ENCODE measurements around the gene TEKT3.
A peak's percentile ranks its signal among the peaks of the same experiment; 100 is the strongest.

The TEKT3 gene

GRCh38 chr17:15263680-15264079 is 77.7 kb downstream of the TEKT3 start:
- H3K4ac ChIP-seq (ENCODE audit: low read depth, low read length) = no peak overlapping the region
- peaks cover 4 to 6% of the 10 kb centered on the region in 2 experiments for H3K36me3 ChIP-seq (ENCODE audit: control insufficient read depth in 1 of 2, insufficient read depth in 2 of 2, low read length in 2 of 2)
- H2AFZ ChIP-seq (ENCODE audit: insufficient read depth, low read length, poor library complexity) = no peak overlapping the region
- peaks cover 4 to 16% of the 10 kb centered on the region in 2 experiments for H3K4me1 ChIP-seq (ENCODE audit: control insufficient read depth in 1 of 2, insufficient read depth in 2 of 2, low read length in 2 of 2)
- no peak overlapping the region for H3K23ac ChIP-seq (ENCODE audit: low read length)
- H3K79me2 ChIP-seq (ENCODE audit: control insufficient read depth, insufficient read depth, low read length, poor library complexity) = peaks cover 7% of the 10 kb centered on the region
- no peak overlapping the region for H2BK12ac ChIP-seq (ENCODE audit: low read length)
- H4K12ac ChIP-seq (ENCODE audit: low read depth, low read length) = no peak overlapping the region
- no peak overlapping the region for H3K27ac ChIP-seq (ENCODE audit: low read depth, low read length)
- no peak overlapping the region for H3K9ac ChIP-seq (ENCODE audit: low read length)
- no peak overlapping the region for H3K4me3 ChIP-seq (ENCODE audit: low read depth, low read length)
- H3K14ac ChIP-seq (ENCODE audit: low read length) = no peak overlapping the region
- no peaks in the 10 kb centered on the region for H3K9me3 ChIP-seq (ENCODE audit: insufficient read depth, low read depth, low read length)
- no peaks in the 10 kb centered on the region for H3K27me3 ChIP-seq (ENCODE audit: insufficient read depth, low read length)
- no peak overlapping the region for H4K91ac ChIP-seq (ENCODE audit: low read depth, low read length)
- H3K4me2 ChIP-seq (ENCODE audit: low read length) = no peak overlapping the region
- H2AK5ac ChIP-seq (ENCODE audit: low read length) = no peak overlapping the region
- no peak for DNase-seq
- no CpG with 5 or more reads among the region's 3 CpGs for WGBS (ENCODE audit: extremely low coverage, insufficient coverage, insufficient read length)
- peaks cover 17% of the 10 kb centered on the region for H3K79me1 ChIP-seq (ENCODE audit: low read length)
- H3K18ac ChIP-seq (ENCODE audit: low read length) = no peak overlapping the region
- H2BK5ac ChIP-seq (ENCODE audit: low read depth, low read length, poor library complexity) = no peak overlapping the region
- no peak overlapping the region for H2BK120ac ChIP-seq (ENCODE audit: insufficient read depth, low read length, poor library complexity)
- no peak overlapping the region for H4K8ac ChIP-seq (ENCODE audit: low read depth, low read length)

- H4K8ac ChIP-seq (ENCODE audit: low read depth, low read length) = no peak overlapping the region
Observed at GRCh38 chr17:15263206-15263579, 78.2 kb downstream of the TEKT3 start.

GRCh38 chr17:15262291-15263205 is 78.8 kb downstream of the TEKT3 start:
- WGBS (ENCODE audit: extremely low coverage, insufficient coverage, insufficient read length) = no CpG with 5 or more reads among the region's 60 CpGs
- Histone ChIP-seq H2BK120ac (ENCODE audit: insufficient read depth, low read length, poor library complexity) (peak overlapping the region; percentile 25), H3K79me1 (ENCODE audit: low read length) (peaks cover 17% of the 10 kb centered on the region), H3K9me3 (ENCODE audit: insufficient read depth, low read depth, low read length) (no peaks in the 10 kb centered on the region), H3K23ac (ENCODE audit: low read length) (no peak overlapping the region), H4K8ac (ENCODE audit: low read depth, low read length) (peak overlapping the region; percentile 47), H3K9ac (ENCODE audit: low read length) (peak overlapping the region; percentile 74), H3K79me2 (ENCODE audit: control insufficient read depth, insufficient read depth, low read length, poor library complexity) (peaks cover 7% of the 10 kb centered on the region), H2BK12ac (ENCODE audit: low read length) (no peak overlapping the region), H2AK5ac (ENCODE audit: low read length) (no peak overlapping the region), H3K4ac (ENCODE audit: low read depth, low read length) (no peak overlapping the region), H3K4me3 (ENCODE audit: low read depth, low read length) (peak overlapping the region; percentile 69), H4K12ac (ENCODE audit: low read depth, low read length) (no peak overlapping the region), H4K91ac (ENCODE audit: low read depth, low read length) (peak overlapping the region; percentile 60), H3K18ac (ENCODE audit: low read length) (peak overlapping the region; percentile 15), H3K14ac (ENCODE audit: low read length) (no peak overlapping the region), H3K4me2 (ENCODE audit: low read length) (peak overlapping the region; percentile 94), H2BK5ac (ENCODE audit: low read depth, low read length, poor library complexity) (no peak overlapping the region), H3K27ac (ENCODE audit: low read depth, low read length) (peak overlapping the region; percentile 7), H3K36me3 (ENCODE audit: control insufficient read depth in 1 of 2, insufficient read depth in 2 of 2, low read length in 2 of 2) (peaks cover 9 to 11% of the 10 kb centered on the region in 2 experiments), H3K4me1 (ENCODE audit: control insufficient read depth in 1 of 2, insufficient read depth in 2 of 2, low read length in 2 of 2) (peaks cover 4 to 16% of the 10 kb centered on the region in 2 experiments), H2AFZ (ENCODE audit: insufficient read depth, low read length, poor library complexity) (peak overlapping the region; percentile 27), H3K27me3 (ENCODE audit: insufficient read depth, low read length) (no peaks in the 10 kb centered on the region)
- peak; percentile 32 to 69 for DNase-seq

More at GRCh38 chr17:15263206-15263579, 78.2 kb downstream of the TEKT3 start:
- peaks cover 4 to 16% of the 10 kb centered on the region in 2 experiments for H3K4me1 ChIP-seq (ENCODE audit: control insufficient read depth in 1 of 2, insufficient read depth in 2 of 2, low read length in 2 of 2)
- H4K12ac ChIP-seq (ENCODE audit: low read depth, low read length) = no peak overlapping the region
- no peak overlapping the region for H3K23ac ChIP-seq (ENCODE audit: low read length)
- H3K4me2 ChIP-seq (ENCODE audit: low read length) = peak overlapping the region; percentile 94
- H2BK5ac ChIP-seq (ENCODE audit: low read depth, low read length, poor library complexity) = no peak overlapping the region
- no peak overlapping the region for H2AFZ ChIP-seq (ENCODE audit: insufficient read depth, low read length, poor library complexity)
- H2BK12ac ChIP-seq (ENCODE audit: low read length) = no peak overlapping the region
- peak overlapping the region; percentile 60 for H4K91ac ChIP-seq (ENCODE audit: low read depth, low read length)
- H2BK120ac ChIP-seq (ENCODE audit: insufficient read depth, low read length, poor library complexity) = peak overlapping the region; percentile 25
- H3K27ac ChIP-seq (ENCODE audit: low read depth, low read length) = no peak overlapping the region
- H3K9ac ChIP-seq (ENCODE audit: low read length) = peak overlapping the region; percentile 48
- H3K79me2 ChIP-seq (ENCODE audit: control insufficient read depth, insufficient read depth, low read length, poor library complexity) = peaks cover 7% of the 10 kb centered on the region
- no peak overlapping the region for H3K4ac ChIP-seq (ENCODE audit: low read depth, low read length)
- no peaks in the 10 kb centered on the region for H3K27me3 ChIP-seq (ENCODE audit: insufficient read depth, low read length)
- H3K18ac ChIP-seq (ENCODE audit: low read length) = peak overlapping the region; percentile 15
- H3K4me3 ChIP-seq (ENCODE audit: low read depth, low read length) = peak overlapping the region; percentile 69
- no peaks in the 10 kb centered on the region for H3K9me3 ChIP-seq (ENCODE audit: insufficient read depth, low read depth, low read length)
- H3K36me3 ChIP-seq (ENCODE audit: control insufficient read depth in 1 of 2, insufficient read depth in 2 of 2, low read length in 2 of 2) = peaks cover 7 to 8% of the 10 kb centered on the region in 2 experiments
- peak overlapping the region; percentile 33 for H3K14ac ChIP-seq (ENCODE audit: low read length)
- no peak overlapping the region for H2AK5ac ChIP-seq (ENCODE audit: low read length)
- peaks cover 17% of the 10 kb centered on the region for H3K79me1 ChIP-seq (ENCODE audit: low read length)
- DNase-seq = peak; percentile 40 to 63
- no CpG with 5 or more reads among the region's 17 CpGs for WGBS (ENCODE audit: extremely low coverage, insufficient coverage, insufficient read length)

- Histone ChIP-seq H2BK12ac (ENCODE audit: low read length) (no peak overlapping the region), H3K14ac (ENCODE audit: low read length) (no peak overlapping the region), H3K27ac (ENCODE audit: low read depth, low read length) (peak overlapping the region; percentile 50), H3K23ac (ENCODE audit: low read length) (no peak overlapping the region), H3K27me3 (ENCODE audit: insufficient read depth, low read length) (no peaks in the 10 kb centered on the region), H4K91ac (ENCODE audit: low read depth, low read length) (no peak overlapping the region), H3K79me2 (ENCODE audit: control insufficient read depth, insufficient read depth, low read length, poor library complexity) (peaks cover 7% of the 10 kb centered on the region), H4K8ac (ENCODE audit: low read depth, low read length) (no peak overlapping the region), H3K4me1 (ENCODE audit: control insufficient read depth in 1 of 2, insufficient read depth in 2 of 2, low read length in 2 of 2) (peaks cover 4 to 18% of the 10 kb centered on the region in 2 experiments), H2BK5ac (ENCODE audit: low read depth, low read length, poor library complexity) (no peak overlapping the region), H3K9me3 (ENCODE audit: insufficient read depth, low read depth, low read length) (no peaks in the 10 kb centered on the region), H3K18ac (ENCODE audit: low read length) (no peak overlapping the region), H2BK120ac (ENCODE audit: insufficient read depth, low read length, poor library complexity) (no peak overlapping the region), H2AFZ (ENCODE audit: insufficient read depth, low read length, poor library complexity) (no peak overlapping the region), H3K4ac (ENCODE audit: low read depth, low read length) (no peak overlapping the region), H3K79me1 (ENCODE audit: low read length) (peaks cover 17% of the 10 kb centered on the region), H3K4me2 (ENCODE audit: low read length) (peak overlapping the region; percentile 94), H3K4me3 (ENCODE audit: low read depth, low read length) (peak overlapping the region; percentile 73), H3K36me3 (ENCODE audit: control insufficient read depth in 1 of 2, insufficient read depth in 2 of 2, low read length in 2 of 2) (peaks cover 9 to 11% of the 10 kb centered on the region in 2 experiments), H3K9ac (ENCODE audit: low read length) (peak overlapping the region; percentile 74), H2AK5ac (ENCODE audit: low read length) (no peak overlapping the region), H4K12ac (ENCODE audit: low read depth, low read length) (no peak overlapping the region)
- WGBS (ENCODE audit: extremely low coverage, insufficient coverage, insufficient read length) = no CpG with 5 or more reads among the region's 9 CpGs
- DNase-seq = peak in 1 of 2 donors; percentile 50
Observed at GRCh38 chr17:15261802-15262290, 79.6 kb downstream of the TEKT3 start.

Data from trophoblast cell (in vitro differentiated cells and primary cell).